Heart right ventricle (tissue), 16 donors: ENCODE data around the gene RFX3. TPM values are rescaled to one million over a fixed set of nuclear protein-coding genes. Genes with fewer than 3 reads are reported as not detected.

Experiments used
- ATAC-seq, 8 donors: fragments of 200-7000 bp; cut with Tn5 transposase; one replicate each; pipeline ENCODE4 v1.9.1; 2020; ENCODE audit warnings: mild to moderate bottlenecking in 8 of 8, moderate library complexity in 8 of 8, moderate number of reproducible peaks in 1 of 8
- DNase-seq, 2 donors: peaks; one replicate each; pipeline ENCODE4 v3.0.0-alpha.2; 2020
- H3K27ac ChIP-seq, 10 donors: fragments of 200-600 bp; sonication (generic) in 2 of 10; one replicate each; pipeline versions ENCODE4 v1.5.0 to v1.8.0; 2020 to 2022; ENCODE audit warnings: mild to moderate bottlenecking in 3 of 10
- H3K27me3 ChIP-seq, 7 donors: fragments of 200-600 bp; one replicate each; pipeline ENCODE4 v1.8.0; 2021 to 2022; ENCODE audit warnings: mild to moderate bottlenecking in 2 of 7
- H3K36me3 ChIP-seq, 9 donors: fragments of 200-600 bp; sonication (generic) in 1 of 9; one replicate each; pipeline versions ENCODE4 v1.5.0 to v1.8.0; 2020 to 2022; ENCODE audit warnings: mild to moderate bottlenecking in 2 of 9
- H3K4me1 ChIP-seq, 9 donors: fragments of 200-600 bp; sonication (generic) in 1 of 9; one replicate each; pipeline versions ENCODE4 v1.5.0 to v1.8.0; 2020 to 2022; ENCODE audit warnings: mild to moderate bottlenecking in 4 of 9
- H3K4me3 ChIP-seq, 10 donors: fragments of 200-600 bp; sonication (generic) in 2 of 10; one replicate each; pipeline versions ENCODE4 v1.5.0 to v1.8.0; 2020 to 2022; ENCODE audit warnings: mild to moderate bottlenecking in 7 of 10, moderate library complexity in 2 of 10
- H3K9me3 ChIP-seq, 11 donors: fragments of 200-600 bp in 10 of 11; sonication (generic) in 2 of 11; one replicate each; pipeline versions ENCODE4 v1.5.0 to v1.8.0; 2013 to 2022; ENCODE audit warnings: mild to moderate bottlenecking in 2 of 11, control low read depth in 1 of 11, moderate library complexity in 1 of 11
- CTCF ChIP-seq, 9 donors: fragments of 200-600 bp; sonication (generic) in 2 of 9; IDR thresholded peaks; one replicate each; pipeline versions ENCODE4 v1.5.0 to v1.8.0; 2021 to 2022; ENCODE audit warnings: antibody characterized with exemption in 9 of 9, mild to moderate bottlenecking in 5 of 9, moderate library complexity in 1 of 9
- WGBS, 2 donors: extraction: QIAGEN DNeasy Blood & Tissue Kit; methylation state at CpG; one replicate each; pipeline ENCODE4 v1.1.7; 2013; ENCODE audit warnings: inconsistent platforms in 1 of 2; 5-methylcytosine and 5-hydroxymethylcytosine counted together
- intact Hi-C, 10 donors: fragments of 100-400 bp; cut with DNase I; formaldehyde crosslinking; loops; one replicate each; pipeline versions ENCODE4 v1.11.1 to v1.14.2; 2022
- polyA plus RNA-seq, 2 donors: library from polyadenylated mRNA; stranded (reverse); fragments of 200-250 nt; gene quantifications; one replicate each; pipeline ENCODE4 v1.2.3, GENCODE V29; 2013
- total RNA-seq, 10 donors: library from RNA; stranded (reverse); fragmentation: NEBNext Ultra II Directional in 3 of 10; extraction: Animal tissue kit (Norgen Biotek cat#: 25700) in 3 of 10; gene quantifications; one replicate each; pipeline versions ENCODE4 v1.2.1 to v1.2.4, GENCODE V29; 2021 to 2023
- donor health status: Arrhythmogenic right ventricular cardiomyopathy.
- donor health status: ischemic (EF 13 %, LVEDD 7.1; RV severe dilation, severe dysfunction).
- donor health status: healthy with polysubstance abuse.
- donor health status: DM: no; HTN: yes; CAD: no.
- donor health status: DM: no; HTN: no; CAD: no.
- donor health status: ischemic (EF 25% LVEDD 6.9; RV normal size, moderate dysfunction).
- donor health status: ischemic (EF 25% LVEDD 5.7; RV mildly dilated, moderate dysfunction).
- donor health status: healthy.
- donor health status: DM: yes; HTN: yes; CAD: no.
- donor health status: Ischemic cardiomyopathy.
- donor health status: ischemic (EF 35%, LVEDD 5.7; RV mildly dilated, moderate dysfunction).
- donor health status: nonischemic (EF 11% LVEDD 7.7; RV severe dilation, severe dysfunction).
- donor health status: DM: yes; HTN: yes; CAD: no.
- donor health status: PGD.
- donor health status: ischemic (EF 29% LVEDD 5.4; RV normal size, mild dysfunction).
- donor health status: nonischemic (EF 23%, LVEDD 6.1; RV moderate dilation, normal function).

Gene RFX3
- total and polyA plus RNA-seq, 12 donors, result 0.43 to 5.9 (median 3.5) TPM

- WGBS, 2 donors, result 55 to 56% methylated on average over 3 of the region's 3 CpGs
- TF ChIP-seq CTCF (IDR thresholded peaks at IDR 0.05), result no peak
Measured at GRCh38 chr9:3348169-3348568, 177.6 kb downstream of the RFX3 start.

GRCh38 chr9:3346549-3346948, 179.3 kb downstream of the RFX3 start:
- peaks cover 0 to 7% (median 0%) of the 10 kb centered on the region in 9 donors for H3K4me1 ChIP-seq
- no peak overlapping the region for H3K27ac ChIP-seq
- H3K36me3 ChIP-seq, result no peaks in the 10 kb centered on the region
- H3K27me3 ChIP-seq, result no peaks in the 10 kb centered on the region
- no peak overlapping the region for H3K4me3 ChIP-seq
- H3K9me3 ChIP-seq, result no peaks in the 10 kb centered on the region
- DNase-seq (no peak), ATAC-seq (no peak)
- no peak for TF ChIP-seq CTCF (IDR thresholded peaks at IDR 0.05)
- WGBS, 2 donors, result 94 to 97% methylated on average over 3 of the region's 3 CpGs
- intact Hi-C loops, result no loop called here

More at GRCh38 chr9:3348169-3348568, 177.6 kb downstream of the RFX3 start:
- peaks cover 0 to 7% (median 0%) of the 10 kb centered on the region in 9 donors for H3K4me1 ChIP-seq
- peaks cover 0 to 6% (median 0%) of the 10 kb centered on the region in 11 donors for H3K9me3 ChIP-seq
- ATAC-seq (no peak), DNase-seq (no peak)
- intact Hi-C loops, result no loop called here
- H3K27ac ChIP-seq, result no peak overlapping the region
- H3K4me3 ChIP-seq, result no peak overlapping the region
- H3K36me3 ChIP-seq, result no peaks in the 10 kb centered on the region
- H3K27me3 ChIP-seq, result no peaks in the 10 kb centered on the region

GRCh38 chr9:3343671-3344070, 182.1 kb downstream of the RFX3 start:
- H3K27me3 ChIP-seq, result no peaks in the 10 kb centered on the region
- H3K27ac ChIP-seq, result no peak overlapping the region
- ATAC-seq, result no peak
- peaks cover 0 to 7% (median 0%) of the 10 kb centered on the region in 9 donors for H3K4me1 ChIP-seq
- H3K36me3 ChIP-seq, result no peaks in the 10 kb centered on the region
- H3K4me3 ChIP-seq, result no peak overlapping the region
- TF ChIP-seq CTCF (IDR thresholded peaks at IDR 0.05), result no peak
- no peak for DNase-seq
- intact Hi-C loops, result no loop called here
- peaks cover 0 to 10% (median 0%) of the 10 kb centered on the region in 11 donors for H3K9me3 ChIP-seq

GRCh38 chr9:3342159-3342777, 183.5 kb downstream of the RFX3 start:
- WGBS, 2 donors, result 71 to 85% methylated on average over 2 of the region's 2 CpGs
- peaks cover 0 to 13% (median 6%) of the 10 kb centered on the region in 9 donors for H3K4me1 ChIP-seq
- H3K4me3 ChIP-seq, result no peak overlapping the region
- H3K36me3 ChIP-seq, result no peaks in the 10 kb centered on the region
- TF ChIP-seq CTCF (IDR thresholded peaks at IDR 0.05), result no peak
- intact Hi-C loops, result no loop called here
- no peak for ATAC-seq
- peaks cover 0 to 10% (median 0%) of the 10 kb centered on the region in 11 donors for H3K9me3 ChIP-seq
- no peak overlapping the region for H3K27ac ChIP-seq
- H3K27me3 ChIP-seq, result no peaks in the 10 kb centered on the region
- DNase-seq, result no peak
